SK-N-SH treated with all-trans-retinoic acid at 6 μM for 48 hours (cell line): ENCODE data around the gene AMZ2.

Experiments used
- ATAC-seq: fragments of 200-7000 bp; cut with Tn5 transposase; 3 replicates; pipeline ENCODE4 v1.9.1; 2020; ENCODE audit warnings: mild to moderate bottlenecking, moderate library complexity
- ARNTL ChIP-seq: fragments of 450-650 bp; formaldehyde crosslinking; IDR thresholded peaks from 2 replicates; pipeline ENCODE4 v1.5.0; 2020; ENCODE audit warnings: low read depth, mild to moderate bottlenecking, moderate library complexity, borderline replicate concordance
- BACH2 ChIP-seq: fragments of 250-450 bp; sonication (Bioruptor Pico); IDR thresholded peaks from 2 replicates; pipeline ENCODE4 v1.9.0; 2021; ENCODE audit warnings: mild to moderate bottlenecking, borderline replicate concordance
- CREB5 ChIP-seq: fragments of 250-450 bp; sonication (Bioruptor Pico); IDR thresholded peaks from 2 replicates; pipeline ENCODE4 v1.5.1; 2020; ENCODE audit warnings: low read depth, mild to moderate bottlenecking, moderate library complexity
- CSDC2 ChIP-seq: fragments of 250-450 bp; sonication (Bioruptor Pico); IDR thresholded peaks from 2 replicates; pipeline ENCODE4 v1.5.0; 2020; ENCODE audit warnings: mild to moderate bottlenecking, moderate library complexity
- CSRNP3 ChIP-seq: fragments of 250-450 bp; sonication (Bioruptor Pico); IDR thresholded peaks from 2 replicates; pipeline ENCODE4 v1.5.1; 2021; ENCODE audit warnings: mild to moderate bottlenecking, moderate library complexity
- ESRRG ChIP-seq: fragments of 250-450 bp; sonication (Bioruptor Pico); IDR thresholded peaks from 2 replicates; pipeline ENCODE4 v1.6.1; 2021; ENCODE audit warnings: mild to moderate bottlenecking
- ISL1 ChIP-seq: fragments of 250-450 bp; sonication (Bioruptor Pico); IDR thresholded peaks from 2 replicates; pipeline ENCODE4 v2.1.2; 2022; ENCODE audit warnings: mild to moderate bottlenecking, moderate library complexity
- PATZ1 ChIP-seq: fragments of 250-450 bp; sonication (Bioruptor Pico); IDR thresholded peaks from 2 replicates; pipeline ENCODE4 v1.8.0; 2020; ENCODE audit warnings: mild to moderate bottlenecking, moderate library complexity, borderline replicate concordance
- POU6F1 ChIP-seq: fragments of 250-450 bp; sonication (Bioruptor Pico); IDR thresholded peaks from 2 replicates; pipeline ENCODE4 v1.8.0; 2021; ENCODE audit warnings: low read depth, mild to moderate bottlenecking, moderate library complexity, borderline replicate concordance
- PPARA ChIP-seq: fragments of 250-450 bp; sonication (Bioruptor Pico); IDR thresholded peaks from 2 replicates; pipeline ENCODE4 v1.5.0; 2020; ENCODE audit warnings: mild to moderate bottlenecking, borderline replicate concordance
- RARB ChIP-seq: fragments of 250-450 bp; sonication (Bioruptor Pico); IDR thresholded peaks from 2 replicates; pipeline ENCODE4 v1.8.0; 2021; ENCODE audit warnings: mild to moderate bottlenecking, moderate library complexity
- SNAI2 ChIP-seq: fragments of 250-450 bp; sonication (Bioruptor Pico); IDR thresholded peaks from 2 replicates; pipeline ENCODE4 v1.5.0; 2020; ENCODE audit warnings: mild to moderate bottlenecking, moderate library complexity
- TCF4 ChIP-seq: fragments of 250-450 bp; sonication (Bioruptor Pico); IDR thresholded peaks from 2 replicates; pipeline ENCODE4 v1.8.0; 2021; ENCODE audit warnings: mild to moderate bottlenecking, moderate library complexity, borderline replicate concordance
- TOX ChIP-seq: fragments of 250-450 bp; sonication (Bioruptor Pico); IDR thresholded peaks from 2 replicates; pipeline ENCODE4 v1.8.0; 2021; ENCODE audit warnings: mild to moderate bottlenecking, moderate library complexity, borderline replicate concordance
- TSHZ2 ChIP-seq: fragments of 250-450 bp; sonication (Bioruptor Pico); IDR thresholded peaks from 2 replicates; pipeline ENCODE4 v1.5.0; 2020; ENCODE audit warnings: mild to moderate bottlenecking, moderate library complexity
- ZC3H10 ChIP-seq: fragments of 250-450 bp; sonication (Bioruptor Pico); IDR thresholded peaks from 2 replicates; pipeline ENCODE4 v1.5.1; 2021; ENCODE audit warnings: mild to moderate bottlenecking, moderate library complexity
- ZFP30 ChIP-seq: fragments of 450-650 bp; formaldehyde crosslinking; IDR thresholded peaks from 2 replicates; pipeline ENCODE4 v1.5.0; 2022; ENCODE audit warnings: mild to moderate bottlenecking, moderate library complexity
- ZNF565 ChIP-seq: fragments of 450-650 bp; formaldehyde crosslinking; conservative IDR thresholded peaks from 2 replicates; pipeline ENCODE4 v1.5.0; 2020; ENCODE audit warnings: low read depth, mild to moderate bottlenecking, moderate library complexity
- ZNF70 ChIP-seq: fragments of 450-650 bp; formaldehyde crosslinking; IDR thresholded peaks from 2 replicates; pipeline ENCODE4 v1.5.0; 2020; ENCODE audit warnings: mild to moderate bottlenecking, moderate library complexity
- ZNF8 ChIP-seq: fragments of 450-650 bp; formaldehyde crosslinking; IDR thresholded peaks from 2 replicates; pipeline ENCODE4 v1.5.0; 2020; ENCODE audit warnings: mild to moderate bottlenecking, moderate library complexity

The AMZ2 gene

GRCh38 chr17:68238164-68238870 lies 9.5 kb upstream of the AMZ2 start:
- ATAC-seq, result no peak

GRCh38 chr17:68238871-68239253 lies 9.0 kb upstream of the AMZ2 start:
- TF ChIP-seq CSRNP3 (CRISPR knock-in tag), result no peak
- no peak for TF ChIP-seq PATZ1
- no peak for TF ChIP-seq ZFP30 (CRISPR knock-in tag)
- no peak for TF ChIP-seq POU6F1 (CRISPR knock-in tag)
- TF ChIP-seq BACH2, result no peak
- TF ChIP-seq TSHZ2, result no peak
- no peak for TF ChIP-seq ESRRG (CRISPR knock-in tag)
- no peak for TF ChIP-seq TOX (CRISPR knock-in tag)
- ATAC-seq, result no peak

More at GRCh38 chr17:68238164-68238870, 9.5 kb upstream of the AMZ2 start:
- TF ChIP-seq ZNF70, result no peak
- TF ChIP-seq PATZ1, result no peak
- no peak for TF ChIP-seq CREB5 (CRISPR knock-in tag)
- TF ChIP-seq ESRRG (CRISPR knock-in tag), result no peak
- no peak for TF ChIP-seq ISL1
- no peak for TF ChIP-seq SNAI2
- no peak for TF ChIP-seq PPARA
- no peak for TF ChIP-seq BACH2
- TF ChIP-seq ZNF565 (CRISPR knock-in tag), result no peak
- TF ChIP-seq TCF4 (CRISPR knock-in tag), result no peak
- no peak for TF ChIP-seq ZC3H10 (CRISPR knock-in tag)
- no peak for TF ChIP-seq TOX (CRISPR knock-in tag)
- no peak for TF ChIP-seq ZNF8 (CRISPR knock-in tag)
- no peak for TF ChIP-seq ARNTL (CRISPR knock-in tag)
- TF ChIP-seq CSDC2 (CRISPR knock-in tag), result no peak
- TF ChIP-seq RARB, result no peak
- TF ChIP-seq ZFP30 (CRISPR knock-in tag), result no peak
- no peak for TF ChIP-seq TSHZ2
